ENCODE measurements around the gene MPC1. TPM values are rescaled to one million over a fixed set of nuclear protein-coding genes. Genes with fewer than 3 reads are reported as not detected.
"Not testable (repeated sequence)": the region's sequence is repeated elsewhere in the genome, so short reads cannot be mapped to it uniquely, and the experiment has no call there.

MPC1 gene
- total RNA-seq, 1 donor from 2014 or later = 29.1 TPM

DNA sequence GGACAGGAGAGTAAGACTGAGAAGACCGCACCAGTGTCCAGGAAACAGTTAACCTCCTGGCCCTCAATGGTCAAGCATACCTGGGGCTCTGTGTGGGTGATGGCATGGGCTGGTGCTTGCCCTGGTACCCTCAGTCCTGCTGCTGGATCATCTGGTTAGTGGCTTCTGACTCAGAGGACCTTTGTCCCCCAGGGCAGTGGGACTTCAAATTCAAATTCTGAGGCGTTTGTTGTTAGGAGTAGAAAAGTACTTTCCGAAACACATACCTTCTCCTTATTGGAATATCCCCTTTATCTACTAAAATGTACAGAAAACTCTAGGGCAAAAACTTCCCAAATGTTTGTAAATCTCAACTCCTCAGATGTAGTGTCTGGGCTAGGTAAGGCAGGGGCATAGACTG lies 36.3 kb downstream of the MPC1 start:
- peaks cover 11% of the 10 kb centered on the region for H3K4me1 Mint-ChIP-seq (ENCODE audit: unreplicated experiment)
- peaks cover 45% of the 10 kb centered on the region for H3K27me3 Mint-ChIP-seq (ENCODE audit: unreplicated experiment)
- peaks cover 14% of the 10 kb centered on the region for H3K9me3 Mint-ChIP-seq (ENCODE audit: unreplicated experiment)

DNA sequence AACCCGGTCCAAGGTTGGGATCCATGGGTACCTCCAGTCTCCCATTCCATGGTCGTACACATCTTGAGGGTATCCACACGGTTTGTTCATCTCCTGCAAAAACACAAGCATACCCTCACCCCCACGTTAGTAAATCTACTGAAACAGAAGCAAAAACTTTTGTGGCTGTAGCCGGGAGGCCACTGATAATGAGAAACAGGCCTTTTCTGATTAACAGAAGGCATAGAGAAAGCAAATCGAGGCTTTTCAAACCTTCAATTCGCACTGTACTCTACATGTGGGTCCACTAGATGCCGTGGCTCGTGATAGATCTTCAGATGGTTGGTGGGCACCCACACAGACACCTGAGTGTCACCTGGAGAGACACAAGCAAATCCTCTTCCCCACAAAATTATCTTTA lies 37.1 kb downstream of the MPC1 start:
- H3K9me3 Mint-ChIP-seq (ENCODE audit: unreplicated experiment) = peaks cover 10% of the 10 kb centered on the region
- H3K27ac Mint-ChIP-seq (ENCODE audit: unreplicated experiment); DNase-seq (ENCODE audit: extremely low spot score, unreplicated experiment); H3K36me3 Mint-ChIP-seq (ENCODE audit: unreplicated experiment); H3K4me3 Mint-ChIP-seq (ENCODE audit: unreplicated experiment): not testable (repeated sequence)
- H3K4me1 Mint-ChIP-seq (ENCODE audit: unreplicated experiment) = peaks cover 13% of the 10 kb centered on the region
- H3K27me3 Mint-ChIP-seq (ENCODE audit: unreplicated experiment) = peaks cover 37% of the 10 kb centered on the region

More for the DNA sequence above, 36.3 kb downstream of the MPC1 start:
- DNase-seq (ENCODE audit: extremely low spot score, unreplicated experiment) = no peak
- TF ChIP-seq, protein P1, sequence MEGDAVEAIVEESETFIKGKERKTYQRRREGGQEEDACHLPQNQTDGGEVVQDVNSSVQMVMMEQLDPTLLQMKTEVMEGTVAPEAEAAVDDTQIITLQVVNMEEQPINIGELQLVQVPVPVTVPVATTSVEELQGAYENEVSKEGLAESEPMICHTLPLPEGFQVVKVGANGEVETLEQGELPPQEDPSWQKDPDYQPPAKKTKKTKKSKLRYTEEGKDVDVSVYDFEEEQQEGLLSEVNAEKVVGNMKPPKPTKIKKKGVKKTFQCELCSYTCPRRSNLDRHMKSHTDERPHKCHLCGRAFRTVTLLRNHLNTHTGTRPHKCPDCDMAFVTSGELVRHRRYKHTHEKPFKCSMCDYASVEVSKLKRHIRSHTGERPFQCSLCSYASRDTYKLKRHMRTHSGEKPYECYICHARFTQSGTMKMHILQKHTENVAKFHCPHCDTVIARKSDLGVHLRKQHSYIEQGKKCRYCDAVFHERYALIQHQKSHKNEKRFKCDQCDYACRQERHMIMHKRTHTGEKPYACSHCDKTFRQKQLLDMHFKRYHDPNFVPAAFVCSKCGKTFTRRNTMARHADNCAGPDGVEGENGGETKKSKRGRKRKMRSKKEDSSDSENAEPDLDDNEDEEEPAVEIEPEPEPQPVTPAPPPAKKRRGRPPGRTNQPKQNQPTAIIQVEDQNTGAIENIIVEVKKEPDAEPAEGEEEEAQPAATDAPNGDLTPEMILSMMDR (IDR thresholded peaks at IDR 0.05) = no peak
- no peak overlapping the region for H3K27ac Mint-ChIP-seq (ENCODE audit: unreplicated experiment)
- H3K4me3 Mint-ChIP-seq (ENCODE audit: unreplicated experiment) = no peak overlapping the region
- no peaks in the 10 kb centered on the region for H3K36me3 Mint-ChIP-seq (ENCODE audit: unreplicated experiment)

DNA sequence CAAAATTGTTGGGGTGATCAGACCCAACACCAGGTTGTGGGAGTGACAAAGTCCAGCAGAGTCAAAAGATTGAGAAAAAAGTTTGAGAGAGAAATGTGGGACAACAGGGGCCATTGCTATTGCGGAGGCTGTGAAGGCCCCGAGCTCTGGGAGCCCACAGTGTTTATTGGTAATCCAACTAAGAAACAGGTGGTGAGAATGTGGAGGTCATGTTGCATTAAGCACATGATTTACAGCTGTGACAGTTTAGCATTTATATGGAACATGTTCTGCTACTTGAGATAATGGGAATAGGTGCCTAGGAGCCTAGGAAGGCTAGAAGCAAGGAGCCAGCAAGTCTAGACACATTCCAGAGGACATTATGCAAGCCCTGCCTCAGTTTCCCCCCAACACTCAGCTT lies 37.8 kb downstream of the MPC1 start:
- H3K36me3 Mint-ChIP-seq (ENCODE audit: unreplicated experiment); H3K9me3 Mint-ChIP-seq (ENCODE audit: unreplicated experiment); DNase-seq (ENCODE audit: extremely low spot score, unreplicated experiment); H3K27ac Mint-ChIP-seq (ENCODE audit: unreplicated experiment); H3K4me3 Mint-ChIP-seq (ENCODE audit: unreplicated experiment): not testable (repeated sequence)
- peaks cover 13% of the 10 kb centered on the region for H3K4me1 Mint-ChIP-seq (ENCODE audit: unreplicated experiment)
- peaks cover 31% of the 10 kb centered on the region for H3K27me3 Mint-ChIP-seq (ENCODE audit: unreplicated experiment)

DNA sequence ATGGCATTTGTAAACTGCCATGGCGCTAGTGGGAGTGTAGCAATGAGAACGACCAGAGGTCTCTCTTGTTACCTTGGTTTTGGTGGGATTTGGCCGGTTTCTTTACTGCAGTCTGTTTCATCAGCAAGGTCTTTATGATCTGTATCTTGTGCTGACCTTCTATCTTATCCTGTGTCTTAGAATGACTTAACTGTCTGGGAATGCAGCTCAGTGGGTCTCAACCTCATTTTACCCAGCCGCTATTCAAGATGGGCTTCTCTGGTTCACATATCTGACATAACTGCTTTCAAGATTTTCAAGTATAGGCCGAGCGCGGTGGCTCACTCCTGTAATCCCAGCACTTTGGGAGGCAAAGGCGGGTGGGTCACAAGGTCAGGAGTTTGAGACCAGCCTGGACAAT lies 38.5 kb downstream of the MPC1 start:
- Mint-ChIP-seq H3K27ac (ENCODE audit: unreplicated experiment) (no peak overlapping the region), H3K9me3 (ENCODE audit: unreplicated experiment) (no peaks in the 10 kb centered on the region), H3K4me1 (ENCODE audit: unreplicated experiment) (peaks cover 13% of the 10 kb centered on the region), H3K27me3 (ENCODE audit: unreplicated experiment) (peaks cover 25% of the 10 kb centered on the region), H3K4me3 (ENCODE audit: unreplicated experiment) (no peak overlapping the region), H3K36me3 (ENCODE audit: unreplicated experiment) (no peaks in the 10 kb centered on the region)
- no peak for DNase-seq (ENCODE audit: extremely low spot score, unreplicated experiment)
- TF ChIP-seq, protein P1 (IDR thresholded peaks at IDR 0.05) = no peak

DNA sequence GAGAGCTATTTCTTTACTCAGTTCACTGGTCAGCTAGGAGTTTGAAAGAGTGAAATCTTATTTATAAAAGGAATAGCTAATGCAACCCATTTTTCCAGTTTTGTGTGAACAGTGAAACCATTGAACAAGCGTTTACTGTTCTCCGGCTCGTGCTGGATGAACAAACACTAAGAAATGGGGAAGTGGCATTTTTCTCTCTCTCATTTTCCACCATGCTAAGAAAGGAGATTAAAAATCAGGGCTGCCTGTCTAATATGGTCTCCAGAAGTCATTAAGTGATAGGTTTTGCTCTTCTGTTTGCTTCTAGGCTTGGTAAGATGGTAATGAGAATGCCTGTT lies 39.6 kb downstream of the MPC1 start:
- Mint-ChIP-seq H3K27me3 (ENCODE audit: unreplicated experiment) (peaks cover 18% of the 10 kb centered on the region), H3K36me3 (ENCODE audit: unreplicated experiment) (no peaks in the 10 kb centered on the region), H3K27ac (ENCODE audit: unreplicated experiment) (peak overlapping the region; percentile 80), H3K4me1 (ENCODE audit: unreplicated experiment) (peaks cover 13% of the 10 kb centered on the region), H3K4me3 (ENCODE audit: unreplicated experiment) (peak overlapping the region; percentile 94), H3K9me3 (ENCODE audit: unreplicated experiment) (no peaks in the 10 kb centered on the region)
- DNase-seq (ENCODE audit: extremely low spot score, unreplicated experiment) = no peak
- TF ChIP-seq, protein P1 (IDR thresholded peaks at IDR 0.05) = no peak

DNA sequence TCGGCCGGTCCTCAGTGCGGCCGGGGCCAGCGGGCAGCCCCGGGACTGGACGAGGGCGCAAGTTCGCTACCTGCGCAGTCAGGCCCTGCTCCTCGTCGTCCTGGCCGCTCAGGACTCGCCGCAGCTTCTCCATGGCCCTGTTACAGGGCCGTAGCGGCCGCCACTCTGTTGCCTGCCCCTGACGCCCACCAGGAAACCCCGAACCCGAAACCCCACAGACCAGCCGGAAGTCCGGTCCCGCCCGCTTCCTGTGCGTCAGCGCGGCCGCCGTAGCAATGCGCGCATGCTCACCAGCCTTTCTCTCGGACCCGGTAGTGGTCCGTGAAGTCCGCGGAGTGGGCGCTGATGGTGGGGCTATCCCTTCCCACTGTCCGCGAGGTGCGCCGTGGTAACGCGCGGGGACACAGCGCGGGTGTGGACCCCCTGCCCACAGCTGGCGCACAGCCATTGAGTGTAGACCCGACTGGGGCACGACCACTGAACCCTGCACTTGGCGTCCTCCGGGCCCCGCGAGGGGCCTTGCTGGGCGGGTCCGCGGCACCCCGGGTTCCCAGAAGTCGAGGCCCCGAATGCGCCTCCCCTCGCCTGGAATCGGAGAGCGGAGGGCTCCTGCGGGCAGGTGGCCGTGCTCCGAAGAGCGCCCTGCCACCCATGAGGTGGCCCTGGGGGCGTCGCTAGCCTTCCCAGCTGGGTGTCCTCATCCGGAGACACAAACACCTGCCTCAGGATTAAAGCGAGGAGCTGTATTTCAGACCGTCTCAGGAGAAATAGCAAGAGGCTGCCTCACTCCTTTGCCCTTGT lies 40.2 kb downstream of the MPC1 start, which contains the start of gene SFT2D1:
Gene SFT2D1 (minus strand): TSS at position 197 of the 801 bp plus-strand sequence. CDS start 64 bp downstream, at position 133.
- H3K36me3 Mint-ChIP-seq (ENCODE audit: unreplicated experiment) = no peaks in the 10 kb centered on the region
- DNase-seq (ENCODE audit: extremely low spot score, unreplicated experiment) = peak; percentile 94
- H3K4me1 Mint-ChIP-seq (ENCODE audit: unreplicated experiment) = peaks cover 13% of the 10 kb centered on the region
- peaks cover 13% of the 10 kb centered on the region for H3K27me3 Mint-ChIP-seq (ENCODE audit: unreplicated experiment)
- H3K4me3 Mint-ChIP-seq (ENCODE audit: unreplicated experiment) = peak within 1 kb of the TSS; percentile 94
- TF ChIP-seq, protein P1 (IDR thresholded peaks at IDR 0.05) = no peak
- peak within 1 kb of the TSS; percentile 80 for H3K27ac Mint-ChIP-seq (ENCODE audit: unreplicated experiment)
- H3K9me3 Mint-ChIP-seq (ENCODE audit: unreplicated experiment) = no peaks in the 10 kb centered on the region
